Measurements from ENCODE around the gene SH3BP4.

SH3BP4 gene

GRCh38 chr2:235080101-235080500, 128.3 kb downstream of the SH3BP4 start:
- TF ChIP-seq CTCF (IDR thresholded peaks at IDR 0.05) = no peak
- H3K4me3 ChIP-seq = no peak overlapping the region
- H3K36me3 ChIP-seq = no peaks in the 10 kb centered on the region
- H3K9me3 ChIP-seq = peaks cover 0 to under 1% (median 0%) of the 10 kb centered on the region in 3 donors
- intact Hi-C loops (cut with DNase I; ENCODE audit: low total_unique reads) = no loop called here
- DNase-seq = no peak
- H3K4me1 ChIP-seq = no peaks in the 10 kb centered on the region
- H3K27me3 ChIP-seq = peaks cover 0 to 5% of the 10 kb centered on the region in 2 donors
- H3K27ac ChIP-seq = no peak overlapping the region

- intact Hi-C loops (cut with DNase I; ENCODE audit: low total_unique reads) = no loop called here
- DNase-seq = no peak
Measured at GRCh38 chr2:235082578-235083338, 130.9 kb downstream of the SH3BP4 start.

GRCh38 chr2:235083822-235084221, 132.0 kb downstream of the SH3BP4 start:
- peaks cover 0 to 4% (median 0%) of the 10 kb centered on the region in 3 donors for H3K9me3 ChIP-seq
- DNase-seq = no peak
- no peak overlapping the region for H3K27ac ChIP-seq
- intact Hi-C loops (cut with DNase I; ENCODE audit: low total_unique reads) = no loop called here
- H3K4me1 ChIP-seq = no peaks in the 10 kb centered on the region
- H3K27me3 ChIP-seq = peaks cover 0 to 5% of the 10 kb centered on the region in 2 donors
- no peak for TF ChIP-seq CTCF (IDR thresholded peaks at IDR 0.05)
- H3K4me3 ChIP-seq = no peak overlapping the region
- H3K36me3 ChIP-seq = no peaks in the 10 kb centered on the region

More at GRCh38 chr2:235082578-235083338, 130.9 kb downstream of the SH3BP4 start:
- no peak for TF ChIP-seq CTCF (IDR thresholded peaks at IDR 0.05)
- H3K27ac ChIP-seq = no peak overlapping the region
- H3K27me3 ChIP-seq = peaks cover 0 to 5% of the 10 kb centered on the region in 2 donors
- no peaks in the 10 kb centered on the region for H3K4me1 ChIP-seq
- H3K36me3 ChIP-seq = no peaks in the 10 kb centered on the region
- peaks cover 0 to 4% (median 0%) of the 10 kb centered on the region in 3 donors for H3K9me3 ChIP-seq
- H3K4me3 ChIP-seq = no peak overlapping the region

- no peak for TF ChIP-seq CTCF (IDR thresholded peaks at IDR 0.05)
- Histone ChIP-seq H3K9me3 (peaks cover 0 to 4% (median 0%) of the 10 kb centered on the region in 3 donors), H3K27ac (no peak overlapping the region), H3K4me1 (no peaks in the 10 kb centered on the region), H3K27me3 (peaks cover 0 to 5% of the 10 kb centered on the region in 2 donors), H3K4me3 (no peak overlapping the region), H3K36me3 (no peaks in the 10 kb centered on the region)
- DNase-seq = no peak
- intact Hi-C loops (cut with DNase I; ENCODE audit: low total_unique reads) = no loop called here
Measured at GRCh38 chr2:235084424-235084823, 132.6 kb downstream of the SH3BP4 start.

GRCh38 chr2:235085476-235085875, 133.7 kb downstream of the SH3BP4 start:
- DNase-seq = no peak
- Histone ChIP-seq H3K27me3 (peaks cover 0 to 5% of the 10 kb centered on the region in 2 donors), H3K36me3 (no peaks in the 10 kb centered on the region), H3K4me3 (no peak overlapping the region), H3K27ac (no peak overlapping the region), H3K9me3 (peaks cover 0 to 4% (median 0%) of the 10 kb centered on the region in 3 donors), H3K4me1 (no peaks in the 10 kb centered on the region)
- intact Hi-C loops (cut with DNase I; ENCODE audit: low total_unique reads) = no loop called here
- no peak for TF ChIP-seq CTCF (IDR thresholded peaks at IDR 0.05)
